Measurements from ENCODE around the gene PANX2. TPM values are rescaled to one million over a fixed set of nuclear protein-coding genes. Genes with fewer than 3 reads are reported as not detected.

Gene PANX2
- total and polyA plus RNA-seq, 2 of the 4 experiments (the other 2 are of a cell fraction): 0.18 to 1.7 TPM

DNA sequence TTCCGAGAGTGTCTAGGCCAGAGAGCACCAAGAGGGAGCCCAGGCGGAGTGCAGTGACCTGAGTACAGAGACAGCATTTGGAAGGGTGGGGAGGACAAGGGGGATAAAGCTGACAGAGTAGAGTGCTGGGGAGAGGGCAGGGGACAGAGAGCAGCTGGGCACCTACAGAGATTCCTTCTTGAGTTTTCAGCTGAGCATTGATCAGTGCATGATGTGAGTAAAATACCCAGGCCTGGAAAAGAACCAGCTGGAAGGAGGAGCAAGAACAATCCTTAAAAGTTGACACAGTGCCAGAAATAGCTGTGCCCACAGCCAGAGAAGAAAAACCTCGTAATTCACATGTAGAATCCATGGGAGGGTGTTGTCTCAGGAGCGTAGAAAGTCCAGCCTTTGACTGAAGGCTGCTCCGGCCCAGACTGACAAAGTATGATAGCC lies 33.9 kb upstream of the PANX2 start:
- H3K36me3 ChIP-seq (ENCODE audit: control insufficient read depth, insufficient read depth, low read length): peaks cover 18% of the 10 kb centered on the region; the same call in 1 of the 2 replicates
- H3K4me3 ChIP-seq (ENCODE audit: insufficient read depth, low read depth, low read length): no peak overlapping the region
- CTCF ChIA-PET: no interaction called here
- H2BK5ac ChIP-seq (ENCODE audit: low read depth, low read length, poor library complexity, severe bottlenecking): no peak overlapping the region
- no peak overlapping the region for H2BK15ac ChIP-seq (ENCODE audit: low read depth, low read length)
- no peak overlapping the region for H3K4ac ChIP-seq (ENCODE audit: low read depth, low read length)
- no peak for ATAC-seq (ENCODE audit: low read depth)
- POLR2A ChIA-PET (ENCODE audit: unreplicated experiment): no interaction called here
- H4K91ac ChIP-seq (ENCODE audit: insufficient read depth, low read depth, low read length): no peak overlapping the region
- DNase-seq: no peak
- no peak overlapping the region for H3K27ac ChIP-seq (ENCODE audit: insufficient read depth, low read length)
- H3K23ac ChIP-seq (ENCODE audit: low read depth, low read length): no peak overlapping the region
- no peak overlapping the region for H2AK9ac ChIP-seq (replicated peaks; ENCODE audit: low read depth, low read length, poor library complexity)
- no peak overlapping the region for H3K18ac ChIP-seq (ENCODE audit: low read depth, low read length)
- no peak overlapping the region for H3K14ac ChIP-seq (replicated peaks; ENCODE audit: low read depth, low read length)
- intact Hi-C loops (cut with micrococcal nuclease) (no loop called here), in situ Hi-C loops (cut with MboI; ENCODE audit: low sequenced_read_pairs) (no loop called here), dilution Hi-C loops (cut with HindIII; ENCODE audit: low sequenced_read_pairs, unreplicated experiment) (no loop called here)
- no peak overlapping the region for H2BK20ac ChIP-seq (ENCODE audit: low read depth, low read length)
- H3K79me1 ChIP-seq (ENCODE audit: low read depth in 1 of 2, low read length in 2 of 2): no peaks in the 10 kb centered on the region
- 100% methylated on average over 1 of the region's 5 CpGs; no CpG with 5 or more reads in 1 of the 2 experiments for WGBS, 2 experiments (ENCODE audit: extremely low coverage in 2 of 2, insufficient read length in 1 of 2)
- TF ChIP-seq BHLHE40 (IDR thresholded peaks at IDR 0.05; ENCODE audit: low read depth, low read length): no peak
- TF ChIP-seq RAD21 (IDR thresholded peaks at IDR 0.05; ENCODE audit: low read length): no peak
- no peak for TF ChIP-seq MAZ (IDR thresholded peaks at IDR 0.05; ENCODE audit: borderline replicate concordance, low read depth, low read length)
- no peak for TF ChIP-seq RFX5 (IDR thresholded peaks at IDR 0.05; ENCODE audit: low read depth, low read length)
- TF ChIP-seq CHD1 (IDR thresholded peaks at IDR 0.05; ENCODE audit: low read depth, low read length): no peak
- TF ChIP-seq MXI1 (IDR thresholded peaks at IDR 0.05; ENCODE audit: borderline replicate concordance, low read depth, low read length): no peak
- TF ChIP-seq, protein P1, sequence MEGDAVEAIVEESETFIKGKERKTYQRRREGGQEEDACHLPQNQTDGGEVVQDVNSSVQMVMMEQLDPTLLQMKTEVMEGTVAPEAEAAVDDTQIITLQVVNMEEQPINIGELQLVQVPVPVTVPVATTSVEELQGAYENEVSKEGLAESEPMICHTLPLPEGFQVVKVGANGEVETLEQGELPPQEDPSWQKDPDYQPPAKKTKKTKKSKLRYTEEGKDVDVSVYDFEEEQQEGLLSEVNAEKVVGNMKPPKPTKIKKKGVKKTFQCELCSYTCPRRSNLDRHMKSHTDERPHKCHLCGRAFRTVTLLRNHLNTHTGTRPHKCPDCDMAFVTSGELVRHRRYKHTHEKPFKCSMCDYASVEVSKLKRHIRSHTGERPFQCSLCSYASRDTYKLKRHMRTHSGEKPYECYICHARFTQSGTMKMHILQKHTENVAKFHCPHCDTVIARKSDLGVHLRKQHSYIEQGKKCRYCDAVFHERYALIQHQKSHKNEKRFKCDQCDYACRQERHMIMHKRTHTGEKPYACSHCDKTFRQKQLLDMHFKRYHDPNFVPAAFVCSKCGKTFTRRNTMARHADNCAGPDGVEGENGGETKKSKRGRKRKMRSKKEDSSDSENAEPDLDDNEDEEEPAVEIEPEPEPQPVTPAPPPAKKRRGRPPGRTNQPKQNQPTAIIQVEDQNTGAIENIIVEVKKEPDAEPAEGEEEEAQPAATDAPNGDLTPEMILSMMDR (conservative IDR thresholded peaks at IDR 0.05; ENCODE audit: low read depth, low read length): no peak
- TF ChIP-seq NFE2L2 (IDR thresholded peaks at IDR 0.05; ENCODE audit: low read depth, low read length): no peak
- no peak for TF ChIP-seq MAFK (IDR thresholded peaks at IDR 0.05; ENCODE audit: low read depth, low read length)
- H2AFZ ChIP-seq (replicated peaks; ENCODE audit: low read length, poor library complexity): no peak overlapping the region
- no peak overlapping the region for H3K9ac ChIP-seq (ENCODE audit: low read depth, low read length)
- no peak overlapping the region for H4K5ac ChIP-seq (ENCODE audit: low read depth, low read length)
- no peaks in the 10 kb centered on the region; the same call in 1 of the 2 replicates for H4K20me1 ChIP-seq (ENCODE audit: insufficient read depth, low read length)
- H3K9me3 ChIP-seq (ENCODE audit: control insufficient read depth, insufficient read depth, low read length): peaks cover 6% of the 10 kb centered on the region
- H4K8ac ChIP-seq (ENCODE audit: low read depth in 2 of 2, low read length in 2 of 2): no peak overlapping the region
- H3K27me3 ChIP-seq (ENCODE audit: control insufficient read depth, insufficient read depth, low read length): no peaks in the 10 kb centered on the region
- H3K56ac ChIP-seq (ENCODE audit: extremely low read depth, insufficient read depth, low read length): no peak overlapping the region
- peaks cover 7% of the 10 kb centered on the region; the same call in 1 of the 2 replicates for H3K4me1 ChIP-seq (ENCODE audit: control insufficient read depth, insufficient read depth, low read length)
- no peak overlapping the region for H2AK5ac ChIP-seq (ENCODE audit: low read depth, low read length)
- no TSS peak for BruUV-seq (replicated peaks)
- H3K9me1 ChIP-seq (ENCODE audit: insufficient read depth, low read length): peaks cover 2% of the 10 kb centered on the region; the same call in 1 of the 2 replicates
- no peak overlapping the region for H3K4me2 ChIP-seq (ENCODE audit: low read depth, low read length)
- no peak overlapping the region for H2BK120ac ChIP-seq (ENCODE audit: low read depth, low read length)

Measured in IMR-90 (cell line).